GM12878 (cell line): ENCODE data around the gene POP5. TPM values are rescaled to one million over a fixed set of nuclear protein-coding genes. Genes with fewer than 3 reads are reported as not detected.

ENCODE experiments used
- ATAC-seq: fragments of 200-7000 bp; cut with Tn5 transposase; 3 replicates; pipeline ENCODE4 v1.9.1; 2020; ENCODE audit warnings: mild to moderate bottlenecking, moderate library complexity
- BruUV-seq: library from RNA; stranded (reverse); fragments of 400-500 nt; replicated peaks from 2 replicates; lab custom pipeline; 2021; lab: Mats Ljungman, UMichigan
- CTCF ChIA-PET: fragments of 300-600 bp; sonication (Branson Sonifier 250); formaldehyde crosslinking; extraction: SDS; loops from one replicate; lab custom pipeline; 2021; ENCODE audit warnings: inconsistent platforms; lab: Yijun Ruan, JAX
- POLR2A ChIA-PET: fragments of 350-600 bp; formaldehyde crosslinking; extraction: SDS; loops from one replicate; lab custom pipeline; 2021; ENCODE audit warnings: inconsistent platforms; lab: Charles Lee
- RAD21 ChIA-PET: fragments of 300-600 bp; sonication (Branson Sonifier 250); formaldehyde crosslinking; loops from one replicate; lab custom pipeline; 2023; ENCODE audit warnings: antibody characterized with exemption; ENCODE audit not compliant: unreplicated experiment; lab: Charles Lee
- SMC1A ChIA-PET: fragments of 300-600 bp; sonication (Branson Sonifier 250); formaldehyde crosslinking; loops from one replicate; lab custom pipeline; 2023; ENCODE audit not compliant: unreplicated experiment, uncharacterized antibody; lab: Charles Lee
- DNase-seq: peaks from one replicate; pipeline ENCODE4 v3.0.0-alpha.2; 2011; ENCODE audit warnings: low read depth, low spot score
- FAIRE-seq: peaks from 3 replicates; lab custom pipeline; 2011; peaks lifted over from hg19 to GRCh38; lab: Jason Lieb, UNC
- H2AFZ ChIP-seq: 2 replicates; pipeline ENCODE4 v1.6.0; 2011; ENCODE audit warnings: low read depth, low read length, control low read depth; ENCODE audit not compliant: control insufficient read depth
- H3K27ac ChIP-seq: 2 replicates; pipeline ENCODE4 v1.5.1; 2011; ENCODE audit warnings: control low read depth; ENCODE audit not compliant: control insufficient read depth, insufficient read depth
- H3K27me3 ChIP-seq, 2 experiments: replicated peaks in 1 of 2; 2 replicates each; pipeline versions ENCODE4 v1.6.0 to v1.6.1; 2011; ENCODE audit warnings: low read length in 1 of 2; ENCODE audit not compliant: control insufficient read depth in 2 of 2, insufficient read depth in 2 of 2
- H3K36me3 ChIP-seq, 2 experiments: 2 replicates each; pipeline ENCODE4 v1.5.1; 2011; ENCODE audit warnings: low read length in 1 of 2; ENCODE audit not compliant: control insufficient read depth in 2 of 2, insufficient read depth in 2 of 2
- H3K4me1 ChIP-seq: 2 replicates; pipeline ENCODE4 v1.6.1; 2011; ENCODE audit warnings: mild to moderate bottlenecking, low read length, moderate library complexity, mixed read lengths; ENCODE audit not compliant: control insufficient read depth, insufficient read depth
- H3K4me2 ChIP-seq: 2 replicates; pipeline ENCODE4 v1.6.0; 2011; ENCODE audit warnings: control low read depth; ENCODE audit not compliant: control insufficient read depth, insufficient read depth
- H3K4me3 ChIP-seq: fragments of 200-600 bp; sonication (generic); 2 replicates; pipeline ENCODE4 v1.5.1; 2016
- H3K79me2 ChIP-seq: 2 replicates; pipeline ENCODE4 v1.6.0; 2011; ENCODE audit warnings: low read length; ENCODE audit not compliant: control insufficient read depth, insufficient read depth
- H3K9ac ChIP-seq: 2 replicates; pipeline ENCODE4 v1.8.0; 2011; ENCODE audit warnings: low read length, control low read depth, mixed read lengths; ENCODE audit not compliant: control insufficient read depth, insufficient read depth
- H3K9me3 ChIP-seq: replicated peaks from 3 replicates; pipeline ENCODE4 v1.5.1; 2011; ENCODE audit warnings: mild to moderate bottlenecking, low read length; ENCODE audit not compliant: control insufficient read depth, insufficient read depth
- H4K20me1 ChIP-seq: 2 replicates; pipeline ENCODE4 v1.6.0; 2011; ENCODE audit not compliant: control insufficient read depth, insufficient read depth
- BHLHE40 ChIP-seq, 2 experiments: fragments of 450-650 bp in 1 of 2; IDR thresholded peaks; 2 replicates each; pipeline ENCODE4 v1.6.1; 2011 to 2017; ENCODE audit warnings: low read depth in 2 of 2, borderline replicate concordance in 1 of 2, improper control_type of control experiment in 1 of 2, low read length in 1 of 2, mild to moderate bottlenecking in 1 of 2
- CHD1 ChIP-seq: IDR thresholded peaks from 2 replicates; pipeline ENCODE4 v1.6.1; 2012; ENCODE audit warnings: low read depth, low read length, improper control_type of control experiment
- CHD4 ChIP-seq: fragments of 200-600 bp; sonication (generic); IDR thresholded peaks from 2 replicates; pipeline ENCODE4 v1.6.1; 2016; ENCODE audit warnings: mild to moderate bottlenecking
- DPF2 ChIP-seq: fragments of 450-650 bp; IDR thresholded peaks from 2 replicates; pipeline ENCODE4 v1.6.1; 2017; ENCODE audit warnings: mild to moderate bottlenecking
- IKZF2 ChIP-seq, 2 experiments: fragments of 450-650 bp; IDR thresholded peaks; 2 replicates each; pipeline ENCODE4 v1.6.1; 2017; ENCODE audit warnings: mild to moderate bottlenecking in 2 of 2, moderate library complexity in 2 of 2
- JUNB ChIP-seq: IDR thresholded peaks from 2 replicates; pipeline ENCODE4 v1.6.1; 2016; ENCODE audit warnings: antibody characterized with exemption, mild to moderate bottlenecking
- LARP7 ChIP-seq: fragments of 450-650 bp; IDR thresholded peaks from 2 replicates; pipeline ENCODE4 v1.6.1; 2017; ENCODE audit warnings: mild to moderate bottlenecking
- MYB ChIP-seq: fragments of 150-350 bp; IDR thresholded peaks from 2 replicates; pipeline ENCODE4 v1.6.1; 2014; ENCODE audit warnings: mild to moderate bottlenecking, low read depth, low read length, borderline replicate concordance
- NFIC ChIP-seq: IDR thresholded peaks from 2 replicates; pipeline ENCODE4 v1.6.1; 2012; ENCODE audit warnings: low read depth, mild to moderate bottlenecking, inconsistent platforms, low read length, moderate library complexity
- PAX8 ChIP-seq: fragments of 450-650 bp; IDR thresholded peaks from 2 replicates; pipeline ENCODE4 v1.6.1; 2017; ENCODE audit warnings: mild to moderate bottlenecking, moderate library complexity
- RBBP5 ChIP-seq: fragments of 200-600 bp; sonication (generic); conservative IDR thresholded peaks from 2 replicates; pipeline ENCODE4 v1.6.1; 2016
- SPI1 ChIP-seq: IDR thresholded peaks from 2 replicates; pipeline ENCODE4 v1.6.1; 2011; ENCODE audit warnings: low read depth, mild to moderate bottlenecking, low read length, moderate library complexity, borderline replicate concordance; ENCODE audit not compliant: insufficient read depth
- SREBF1 ChIP-seq: IDR thresholded peaks from 2 replicates; pipeline ENCODE4 v1.6.1; 2012; ENCODE audit warnings: mild to moderate bottlenecking, low read length
- STAT1 ChIP-seq: fragments of 450-650 bp; conservative IDR thresholded peaks from 2 replicates; pipeline ENCODE4 v1.6.1; 2014; ENCODE audit warnings: antibody characterized with exemption, mild to moderate bottlenecking
- TBL1XR1 ChIP-seq: IDR thresholded peaks from 2 replicates; pipeline ENCODE4 v1.6.1; 2012; ENCODE audit warnings: low read depth, low read length, improper control_type of control experiment
- YBX1 ChIP-seq: fragments of 450-650 bp; IDR thresholded peaks from 2 replicates; pipeline ENCODE4 v1.6.1; 2016; ENCODE audit warnings: antibody characterized with exemption
- ZBED1 ChIP-seq: IDR thresholded peaks from 2 replicates; pipeline ENCODE4 v1.6.1; 2016; ENCODE audit warnings: borderline replicate concordance
- ZNF207 ChIP-seq: fragments of 450-650 bp; IDR thresholded peaks from 2 replicates; pipeline ENCODE4 v1.6.1; 2014; ENCODE audit warnings: antibody characterized with exemption, mild to moderate bottlenecking, borderline replicate concordance
- WGBS: methylation state at CpG from one replicate; pipeline ENCODE4 v1.1.6; 2016; ENCODE audit warnings: low lambda C conversion rate; ENCODE audit not compliant: insufficient replicate concordance, insufficient coverage; ENCODE audit errors: missing lambda C conversion rate; 5-methylcytosine and 5-hydroxymethylcytosine counted together
- in situ Hi-C: fragments of 300-500 bp; cut with MboI; formaldehyde crosslinking; loops from 9 replicates; pipeline ENCODE4 v1.14.3; 2018; ENCODE audit warnings: mixed read lengths
- intact Hi-C: fragments of 100-400 bp; cut with micrococcal nuclease; formaldehyde crosslinking; loops from one replicate; pipeline ENCODE4 v1.14.2; 2022; ENCODE audit not compliant: unreplicated experiment
- polyA plus RNA-seq, 11 experiments: library from polyadenylated mRNA; depleted of rRNA in 4 of 11; unstranded in 6 of 11; stranded (reverse) in 5 of 11; fragments of >200 nt; fragmentation: Nextera tagmentation in 4 of 11; fragmentation: Illumina TruSeq in 1 of 11; extraction: Ambion mirVana in 4 of 11; extraction: Trizol in 1 of 11; gene quantifications; 1 replicate in 1 of 11; 2 replicates in 10 of 11; pipeline versions ENCODE4 v1.2.1 to v1.2.3, GENCODE V29; 2011 to 2016; ENCODE audit warnings: inconsistent platforms in 2 of 11, missing spikeins in 2 of 11, low read depth in 1 of 11
- total RNA-seq, 4 experiments: library from RNA; depleted of rRNA in 3 of 4; stranded (reverse); fragments of >200 nt in 3 of 4; fragmentation: Illumina TruSeq in 1 of 4; extraction: Trizol in 1 of 4; gene quantifications; 2 replicates each; pipeline versions ENCODE4 v1.2.1 to v1.2.3, GENCODE V29; 2013 to 2021
- TF ChIP-seq, protein P1 (sequence below): IDR thresholded peaks from 2 replicates; pipeline ENCODE4 v1.6.1; 2012; ENCODE audit warnings: low read depth, low read length, improper control_type of control experiment
- TF ChIP-seq, protein P2 (sequence below): fragments of 450-650 bp; IDR thresholded peaks from 2 replicates; pipeline ENCODE4 v1.6.1; 2018; ENCODE audit warnings: borderline replicate concordance, mild to moderate bottlenecking; ENCODE audit not compliant: partially characterized antibody

POP5 gene
- total and polyA plus RNA-seq, 10 of the 15 experiments (the other 5 are each of a cell fraction or from before 2014, with no cell fraction given): 50.3 to 234 (median 83.7) TPM

DNA sequence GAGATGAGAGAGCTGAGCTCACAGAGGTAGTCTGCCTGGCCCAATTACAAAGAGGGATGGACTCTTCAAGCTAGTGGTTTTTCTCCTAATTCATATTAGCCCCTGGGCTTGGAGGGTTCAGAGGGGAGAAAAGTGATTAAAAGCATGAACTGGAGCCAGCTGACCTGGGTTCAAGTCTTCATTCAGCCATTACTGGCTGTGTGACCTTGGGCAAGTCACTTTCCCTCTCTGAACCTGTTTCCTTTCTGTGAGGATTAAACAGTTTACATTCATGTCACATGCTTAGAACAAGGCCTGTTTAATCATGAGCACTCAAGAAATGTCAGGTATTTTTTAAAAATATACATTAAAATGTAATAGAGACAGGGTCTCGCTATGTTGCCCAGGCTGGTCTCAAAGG is 7.2 kb upstream of the POP5 start:
- H4K20me1 ChIP-seq: no peaks in the 10 kb centered on the region
- H3K79me2 ChIP-seq: no peaks in the 10 kb centered on the region
- BruUV-seq: no TSS peak
- intact Hi-C loops: no loop called here
- H3K36me3 ChIP-seq: no peaks in the 10 kb centered on the region
- ChIA-PET POLR2A (no interaction called here), SMC1A (no interaction called here), CTCF (interaction anchor here (0.6 to 1.4 kb wide), 6 partner anchors 37 to 691 kb away, joined by 3 to 4 read pairs (median 4); no protein-coding TSS in a partner anchor), RAD21 (interaction anchor here (0.6 to 0.7 kb wide), 2 partner anchors 86 to 384 kb away, joined by 3 to 4 read pairs; no protein-coding TSS in a partner anchor)
- H3K9me3 ChIP-seq: no peaks in the 10 kb centered on the region
- in situ Hi-C loops: no loop called here
- no peak overlapping the region for H2AFZ ChIP-seq
- no peak overlapping the region for H3K4me3 ChIP-seq
- no peak overlapping the region for H3K27ac ChIP-seq
- TF ChIP-seq JUNB (no peak), RBBP5 (no peak), BHLHE40 (IDR thresholded peaks at IDR 0.05; ENCODE audit: borderline replicate concordance in 1 of 2, low read depth in 2 of 2, low read length in 1 of 2) (no peak), IKZF2 (IDR thresholded peaks at IDR 0.05) (no peak), PAX8 (no peak), NFIC (no peak), SREBF1 (no peak), STAT1 (no peak), LARP7 (no peak), ZNF207 (no peak), DPF2 (no peak), CHD1 (no peak), ZBED1 (no peak), SPI1 (no peak), TBL1XR1 (no peak), CHD4 (no peak), YBX1 (no peak), MYB (no peak)
- TF ChIP-seq, protein P1, sequence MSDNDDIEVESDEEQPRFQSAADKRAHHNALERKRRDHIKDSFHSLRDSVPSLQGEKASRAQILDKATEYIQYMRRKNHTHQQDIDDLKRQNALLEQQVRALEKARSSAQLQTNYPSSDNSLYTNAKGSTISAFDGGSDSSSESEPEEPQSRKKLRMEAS: no peak
- TF ChIP-seq, protein P2, sequence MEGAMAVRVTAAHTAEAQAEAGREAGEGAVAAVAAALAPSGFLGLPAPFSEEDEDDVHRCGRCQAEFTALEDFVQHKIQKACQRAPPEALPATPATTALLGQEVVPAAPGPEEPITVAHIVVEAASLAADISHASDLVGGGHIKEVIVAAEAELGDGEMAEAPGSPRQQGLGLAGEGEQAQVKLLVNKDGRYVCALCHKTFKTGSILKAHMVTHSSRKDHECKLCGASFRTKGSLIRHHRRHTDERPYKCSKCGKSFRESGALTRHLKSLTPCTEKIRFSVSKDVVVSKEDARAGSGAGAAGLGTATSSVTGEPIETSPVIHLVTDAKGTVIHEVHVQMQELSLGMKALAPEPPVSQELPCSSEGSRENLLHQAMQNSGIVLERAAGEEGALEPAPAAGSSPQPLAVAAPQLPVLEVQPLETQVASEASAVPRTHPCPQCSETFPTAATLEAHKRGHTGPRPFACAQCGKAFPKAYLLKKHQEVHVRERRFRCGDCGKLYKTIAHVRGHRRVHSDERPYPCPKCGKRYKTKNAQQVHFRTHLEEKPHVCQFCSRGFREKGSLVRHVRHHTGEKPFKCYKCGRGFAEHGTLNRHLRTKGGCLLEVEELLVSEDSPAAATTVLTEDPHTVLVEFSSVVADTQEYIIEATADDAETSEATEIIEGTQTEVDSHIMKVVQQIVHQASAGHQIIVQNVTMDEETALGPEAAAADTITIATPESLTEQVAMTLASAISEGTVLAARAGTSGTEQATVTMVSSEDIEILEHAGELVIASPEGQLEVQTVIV: no peak
- H3K4me1 ChIP-seq: peaks cover 9% of the 10 kb centered on the region
- DNase-seq (no peak), ATAC-seq (no peak), FAIRE-seq (no peak)
- H3K9ac ChIP-seq: no peak overlapping the region
- 100% methylated on average over 1 of the region's 1 CpG for WGBS
- no peaks in the 10 kb centered on the region; a peak in 2 of 4 replicates for H3K27me3 ChIP-seq
- no peak overlapping the region for H3K4me2 ChIP-seq
